NCI-H2196 treated with DMSO at 0.1 percent for 48 hours (cell line): ENCODE data around the gene SESN3.
"Not testable (repeated sequence)": the region's sequence is repeated elsewhere in the genome, so short reads cannot be mapped to it uniquely, and the experiment has no call there.

Experiments
- DNase-seq: peaks from one replicate; lab custom pipeline; 2025; ENCODE audit not compliant: unreplicated experiment; lab: John Stamatoyannopoulos, UW

Gene SESN3

GRCh38 chr11:95252586-95252985, 21.6 kb upstream of the SESN3 start:
- DNase-seq, result no peak

- DNase-seq, result not testable (repeated sequence)
Observed at GRCh38 chr11:95251896-95252295, 20.9 kb upstream of the SESN3 start.

- DNase-seq, result no peak
Observed at GRCh38 chr11:95248666-95249467, 17.9 kb upstream of the SESN3 start.

GRCh38 chr11:95247883-95248282, 16.9 kb upstream of the SESN3 start:
- no peak for DNase-seq

GRCh38 chr11:95247127-95247684, 16.2 kb upstream of the SESN3 start:
- no peak for DNase-seq

GRCh38 chr11:95245581-95245980, 14.6 kb upstream of the SESN3 start:
- no peak for DNase-seq

- DNase-seq, result no peak
Observed at GRCh38 chr11:95245038-95245437, 14.0 kb upstream of the SESN3 start.

GRCh38 chr11:95243673-95244072, 12.7 kb upstream of the SESN3 start:
- no peak for DNase-seq

- no peak for DNase-seq
Observed at GRCh38 chr11:95242845-95243605, 12.0 kb upstream of the SESN3 start.

GRCh38 chr11:95242091-95242844, 11.3 kb upstream of the SESN3 start:
- no peak for DNase-seq

- no peak for DNase-seq
Observed at GRCh38 chr11:95241681-95242081, 10.7 kb upstream of the SESN3 start.

GRCh38 chr11:95239871-95240649, 9.1 kb upstream of the SESN3 start:
- DNase-seq, result no peak

GRCh38 chr11:95232666-95233065, 1.7 kb upstream of the SESN3 start:
- no peak for DNase-seq

GRCh38 chr11:95231881-95232605, 1.0 kb upstream of the SESN3 start:
- DNase-seq, result no peak

GRCh38 chr11:95230810-95231126, 234 bp downstream of the SESN3 start:
- no peak for DNase-seq

- no peak for DNase-seq
Observed at GRCh38 chr11:95229993-95230809, 801 bp downstream of the SESN3 start.

- no peak for DNase-seq
Observed at GRCh38 chr11:95229199-95229992, 1.6 kb downstream of the SESN3 start.

- no peak for DNase-seq
Observed at GRCh38 chr11:95228081-95228749, 2.8 kb downstream of the SESN3 start.
